HCT116 (cell line): ENCODE results near the gene TNFAIP8. TPM values are rescaled to one million over a fixed set of nuclear protein-coding genes. Genes with fewer than 3 reads are reported as not detected.

ENCODE experiments used
- ATAC-seq: fragments of 200-7000 bp; cut with Tn5 transposase; 2 replicates; pipeline ENCODE4 v1.9.1; 2020; ENCODE audit warnings: mild to moderate bottlenecking, moderate library complexity
- BruUV-seq: library from RNA; stranded (reverse); fragments of 400-500 nt; replicated peaks from 2 replicates; lab custom pipeline; 2021; lab: Mats Ljungman, UMichigan
- CTCF ChIA-PET: fragments of 300-600 bp; sonication (Branson Sonifier 250); formaldehyde crosslinking; loops from one replicate; lab custom pipeline; 2021; ENCODE audit warnings: antibody characterized with exemption; lab: Charles Lee
- POLR2A ChIA-PET: fragments of 300-600, 350-600 bp; sonication (Branson Sonifier 250); formaldehyde crosslinking; loops from one replicate; lab custom pipeline; 2021; ENCODE audit warnings: antibody characterized with exemption; lab: Charles Lee
- RAD21 ChIA-PET, 2 experiments: fragments of 300-600 bp; sonication (Branson Sonifier 250); formaldehyde crosslinking; loops; one replicate each; lab custom pipeline; 2023; ENCODE audit warnings: low total read pairs in 2 of 2; ENCODE audit not compliant: uncharacterized antibody in 2 of 2, unreplicated experiment in 2 of 2, low non-redundant PET in 1 of 2; lab: Charles Lee
- DNase-seq: peaks from one replicate; pipeline ENCODE4 v3.0.0-alpha.2; 2010; ENCODE audit warnings: low read depth, low spot score
- H2AFZ ChIP-seq: fragments of 200-600 bp; shearing (Covaris generic), sonication (generic); 2 replicates; pipeline ENCODE4 v1.6.1; 2017; ENCODE audit warnings: low read depth, mixed run types, mixed read lengths, antibody characterized with exemption, low read length; ENCODE audit not compliant: poor library complexity, severe bottlenecking
- H3K27ac ChIP-seq: 2 replicates; pipeline ENCODE4 v1.5.1; 2012; ENCODE audit warnings: low read depth, low read length
- H3K27me3 ChIP-seq: fragments of 200-600 bp; sonication (generic); 2 replicates; pipeline ENCODE4 v1.6.1; 2016; ENCODE audit warnings: mixed run types, low read length, mixed read lengths; ENCODE audit not compliant: insufficient read depth
- H3K36me3 ChIP-seq, 2 experiments: fragments of 200-500 bp in 1 of 2; fragments of 200-600 bp in 1 of 2; sonication (Bioruptor generic) in 1 of 2; sonication (generic) in 1 of 2; 2 replicates each; pipeline versions ENCODE4 v1.5.1 to v1.6.1; 2014 to 2016; ENCODE audit warnings: low read length in 2 of 2, inconsistent platforms in 1 of 2, mixed read lengths in 1 of 2, mixed run types in 1 of 2; ENCODE audit not compliant: insufficient read depth in 2 of 2, control insufficient read depth in 1 of 2
- H3K4me1 ChIP-seq, 2 experiments: fragments of 200-600 bp in 1 of 2; sonication (generic) in 1 of 2; 2 replicates each; pipeline versions ENCODE4 v1.5.1 to v1.6.1; 2012 to 2017; ENCODE audit warnings: low read length in 2 of 2, inconsistent platforms in 1 of 2, mild to moderate bottlenecking in 1 of 2, mixed read lengths in 1 of 2, mixed run types in 1 of 2, moderate library complexity in 1 of 2; ENCODE audit not compliant: insufficient read depth in 2 of 2, control insufficient read depth in 1 of 2
- H3K4me2 ChIP-seq: fragments of 200-600 bp; sonication (generic); 2 replicates; pipeline ENCODE4 v1.6.1; 2017; ENCODE audit warnings: mixed run types, low read length, mixed read lengths
- H3K4me3 ChIP-seq, 2 experiments: fragments of 200-600 bp in 1 of 2; sonication (generic) in 1 of 2; replicated peaks in 1 of 2; 2 replicates each; pipeline ENCODE4 v1.5.1; 2011 to 2016; ENCODE audit warnings: low read length in 2 of 2, control low read depth in 1 of 2, low read depth in 1 of 2, mild to moderate bottlenecking in 1 of 2, mixed read lengths in 1 of 2, mixed run types in 1 of 2
- H3K79me2 ChIP-seq: fragments of 200-600 bp; sonication (generic); 2 replicates; pipeline ENCODE4 v1.6.1; 2017; ENCODE audit warnings: mild to moderate bottlenecking, mixed run types, low read length, moderate library complexity, mixed read lengths; ENCODE audit not compliant: insufficient read depth
- H3K9ac ChIP-seq: fragments of 200-600 bp; sonication (generic); 2 replicates; pipeline ENCODE4 v1.6.1; 2016; ENCODE audit warnings: low read length, mixed read lengths
- H3K9me2 ChIP-seq: fragments of 200-600 bp; sonication (generic), shearing (Covaris generic); 2 replicates; pipeline ENCODE4 v1.6.1; 2017; ENCODE audit warnings: mixed run types, mild to moderate bottlenecking, moderate library complexity; ENCODE audit not compliant: insufficient read depth
- H3K9me3 ChIP-seq, 2 experiments: fragments of 200-500 bp in 1 of 2; fragments of 200-600 bp in 1 of 2; sonication (Bioruptor generic) in 1 of 2; sonication (generic) in 1 of 2; 2 replicates each; pipeline ENCODE4 v1.6.1; 2014 to 2017; ENCODE audit warnings: low read length in 2 of 2, mixed read lengths in 2 of 2, inconsistent platforms in 1 of 2, low read depth in 1 of 2, mild to moderate bottlenecking in 1 of 2, mixed run types in 1 of 2, moderate library complexity in 1 of 2; ENCODE audit not compliant: control insufficient read depth in 1 of 2, insufficient read depth in 1 of 2
- H4K20me1 ChIP-seq: fragments of 200-600 bp; sonication (generic), shearing (Covaris generic); 2 replicates; pipeline ENCODE4 v1.6.1; 2017; ENCODE audit warnings: mixed run types, mild to moderate bottlenecking, moderate library complexity; ENCODE audit not compliant: insufficient read depth
- CBX3 ChIP-seq: IDR thresholded peaks from 2 replicates; pipeline ENCODE4 v1.6.1; 2012; ENCODE audit warnings: low read depth
- CEBPB ChIP-seq: IDR thresholded peaks from 2 replicates; pipeline ENCODE4 v1.6.1; 2012; ENCODE audit warnings: low read depth
- CTCF ChIP-seq, 3 experiments: fragments of 200-600 bp in 1 of 3; sonication (generic) in 1 of 3; IDR thresholded peaks in 2 of 3; conservative IDR thresholded peaks in 1 of 3; 2 replicates each; pipeline ENCODE4 v1.5.1; 2012 to 2017; ENCODE audit warnings: low read depth in 2 of 3, low read length in 2 of 3, antibody characterized with exemption in 1 of 3, borderline replicate concordance in 1 of 3, control low read depth in 1 of 3, mild to moderate bottlenecking in 1 of 3, mixed read lengths in 1 of 3, mixed run types in 1 of 3, moderate library complexity in 1 of 3; ENCODE audit not compliant: insufficient read depth in 1 of 3
- EGR1 ChIP-seq: IDR thresholded peaks from 2 replicates; pipeline ENCODE4 v1.6.1; 2012; ENCODE audit warnings: low read depth
- FOSL1 ChIP-seq: IDR thresholded peaks from 2 replicates; pipeline ENCODE4 v1.6.1; 2012; ENCODE audit warnings: low read depth
- JUND ChIP-seq: IDR thresholded peaks from 2 replicates; pipeline ENCODE4 v1.6.1; 2012
- MAX ChIP-seq: IDR thresholded peaks from 2 replicates; pipeline ENCODE4 v1.6.1; 2012
- POLR2AphosphoS5 ChIP-seq: IDR thresholded peaks from 2 replicates; pipeline ENCODE4 v1.6.1; 2011; ENCODE audit warnings: mild to moderate bottlenecking, low read depth, low read length, moderate library complexity
- SIN3A ChIP-seq: IDR thresholded peaks from 2 replicates; pipeline ENCODE4 v1.6.1; 2012; ENCODE audit warnings: low read depth
- TCF7L2 ChIP-seq: IDR thresholded peaks from 2 replicates; pipeline ENCODE4 v1.7.0; 2011; ENCODE audit warnings: borderline replicate concordance, inconsistent platforms; ENCODE audit not compliant: insufficient read depth, insufficient read length; ENCODE audit errors: extremely low read depth
- YY1 ChIP-seq: IDR thresholded peaks from 2 replicates; pipeline ENCODE4 v1.6.1; 2011; ENCODE audit warnings: low read length, low read depth, moderate library complexity, mild to moderate bottlenecking; ENCODE audit not compliant: insufficient replicate concordance; ENCODE audit errors: extremely low read depth
- ZNF274 ChIP-seq: fragments of 200-500 bp; sonication (Bioruptor generic); IDR thresholded peaks from 2 replicates; pipeline ENCODE4 v1.6.1; 2014; ENCODE audit warnings: mild to moderate bottlenecking, low read depth, low read length, inconsistent platforms
- intact Hi-C: fragments of 100-400 bp; cut with micrococcal nuclease; formaldehyde crosslinking; loops from 2 replicates; pipeline ENCODE4 v1.10.0; 2022
- total RNA-seq: library from RNA; stranded (reverse); gene quantifications from one replicate; pipeline ENCODE4 v1.2.1, GENCODE V29; 2021; ENCODE audit not compliant: unreplicated experiment

TNFAIP8 gene
- total RNA-seq, 1 experiment from 2014 or later = 18.4 TPM

GRCh38 chr5:119385536-119386128 is 29.8 kb downstream of the TNFAIP8 start:
- H2AFZ ChIP-seq = no peak overlapping the region
- CTCF ChIA-PET = no interaction called here
- ATAC-seq = no peak
- TF ChIP-seq POLR2AphosphoS5 (no peak), FOSL1 (no peak), JUND (no peak), TCF7L2 (no peak), EGR1 (no peak), SIN3A (no peak), CBX3 (no peak), CTCF (IDR thresholded peaks at IDR 0.05 in 2 of 3, conservative IDR thresholded peaks at IDR 0.05 in 1 of 3; ENCODE audit: borderline replicate concordance in 1 of 3, insufficient read depth in 1 of 3, low read depth in 2 of 3, low read length in 2 of 3) (no peak), ZNF274 (no peak), MAX (no peak), CEBPB (no peak), YY1 (no peak)
- BruUV-seq = no TSS peak
- no peaks in the 10 kb centered on the region for H3K9me3 ChIP-seq
- no peaks in the 10 kb centered on the region for H3K36me3 ChIP-seq
- intact Hi-C loops = no loop called here
- RAD21 ChIA-PET = no interaction called here
- no peak overlapping the region for H3K4me3 ChIP-seq
- DNase-seq = no peak
- no peaks in the 10 kb centered on the region for H3K4me1 ChIP-seq
- H3K4me2 ChIP-seq = no peak overlapping the region
- no peaks in the 10 kb centered on the region for H4K20me1 ChIP-seq
- H3K27ac ChIP-seq = no peak overlapping the region
- POLR2A ChIA-PET = no interaction called here
- H3K79me2 ChIP-seq = no peaks in the 10 kb centered on the region
- no peaks in the 10 kb centered on the region for H3K9me2 ChIP-seq
- H3K27me3 ChIP-seq = no peaks in the 10 kb centered on the region
- H3K9ac ChIP-seq = no peak overlapping the region
